Measurements from ENCODE around the gene SAYSD1.

GRCh38 chr6:39157511-39157910 is 42.5 kb upstream of the SAYSD1 start:
- TF ChIP-seq CTCF (IDR thresholded peaks at IDR 0.05; ENCODE audit: poor library complexity) (no peak), EZH2 (IDR thresholded peaks at IDR 0.05; ENCODE audit: borderline replicate concordance) (no peak)

Data from hepatocyte (in vitro differentiated cells).